Measurements from ENCODE around the gene ATAD1. TPM values are rescaled to one million over a fixed set of nuclear protein-coding genes. Genes with fewer than 3 reads are reported as not detected.

The ATAD1 gene
- total RNA-seq, 2 donors from 2014 or later = 48.3 to 65.2 TPM

GRCh38 chr10:87765666-87766376 lies 52.2 kb downstream of the ATAD1 start:
- H3K9me3 Mint-ChIP-seq = no peaks in the 10 kb centered on the region
- no peak overlapping the region for H3K4me3 Mint-ChIP-seq
- peaks cover 7 to 8% of the 10 kb centered on the region in 2 donors for H3K4me1 Mint-ChIP-seq (ENCODE audit: low read depth in 2 of 2)
- no peak overlapping the region for H3K27ac Mint-ChIP-seq
- H3K27me3 Mint-ChIP-seq = no peaks in the 10 kb centered on the region
- ATAC-seq = no peak
- peaks cover 12% of the 10 kb centered on the region for H3K36me3 Mint-ChIP-seq
- no peak for DNase-seq (ENCODE audit: low spot score)

GRCh38 chr10:87764072-87764934 lies 53.7 kb downstream of the ATAD1 start:
- peaks cover 16 to 18% of the 10 kb centered on the region in 2 donors for H3K4me1 Mint-ChIP-seq (ENCODE audit: low read depth in 2 of 2)
- ATAC-seq (no peak), DNase-seq (ENCODE audit: low spot score) (no peak)
- H3K9me3 Mint-ChIP-seq = no peaks in the 10 kb centered on the region
- H3K27me3 Mint-ChIP-seq = no peaks in the 10 kb centered on the region
- H3K4me3 Mint-ChIP-seq = no peak overlapping the region
- peaks cover 16% of the 10 kb centered on the region for H3K36me3 Mint-ChIP-seq
- H3K27ac Mint-ChIP-seq = peak overlapping the region; percentile 65 to 74

GRCh38 chr10:87763086-87763861 lies 54.8 kb downstream of the ATAD1 start:
- H3K27me3 Mint-ChIP-seq = no peaks in the 10 kb centered on the region
- H3K4me3 Mint-ChIP-seq = peak overlapping the region; percentile 4
- H3K9me3 Mint-ChIP-seq = no peaks in the 10 kb centered on the region
- ATAC-seq = no peak
- DNase-seq (ENCODE audit: low spot score) = no peak
- peaks cover 17 to 25% of the 10 kb centered on the region in 2 donors for H3K4me1 Mint-ChIP-seq (ENCODE audit: low read depth in 2 of 2)
- H3K27ac Mint-ChIP-seq = peak overlapping the region; percentile 65 to 74
- H3K36me3 Mint-ChIP-seq = peaks cover 12% of the 10 kb centered on the region

- Mint-ChIP-seq H3K36me3 (peaks cover 18% of the 10 kb centered on the region), H3K9me3 (no peaks in the 10 kb centered on the region), H3K27ac (peak overlapping the region; percentile 74 to 93), H3K4me3 (peak overlapping the region; percentile 40), H3K4me1 (ENCODE audit: low read depth in 2 of 2) (peaks cover 20 to 33% of the 10 kb centered on the region in 2 donors), H3K27me3 (no peaks in the 10 kb centered on the region)
- ATAC-seq = peak; percentile 98 to 99
- DNase-seq (ENCODE audit: low spot score) = peak; percentile 67
Observed at GRCh38 chr10:87761892-87762291, 56.1 kb downstream of the ATAD1 start.

- ATAC-seq = no peak
Observed at GRCh38 chr10:87761153-87761552, 56.9 kb downstream of the ATAD1 start.

GRCh38 chr10:87760195-87760905 lies 57.7 kb downstream of the ATAD1 start:
- H3K4me1 Mint-ChIP-seq (ENCODE audit: low read depth in 2 of 2) = peaks cover 20 to 33% of the 10 kb centered on the region in 2 donors
- H3K9me3 Mint-ChIP-seq = no peaks in the 10 kb centered on the region
- no peak for ATAC-seq
- peak overlapping the region; percentile 56 to 93 for H3K27ac Mint-ChIP-seq
- H3K4me3 Mint-ChIP-seq = peak overlapping the region; percentile 19
- H3K36me3 Mint-ChIP-seq = peaks cover 18% of the 10 kb centered on the region
- no peaks in the 10 kb centered on the region for H3K27me3 Mint-ChIP-seq
- DNase-seq (ENCODE audit: low spot score) = no peak

More at GRCh38 chr10:87761153-87761552, 56.9 kb downstream of the ATAD1 start:
- H3K4me3 Mint-ChIP-seq = no peak overlapping the region
- DNase-seq (ENCODE audit: low spot score) = no peak
- H3K36me3 Mint-ChIP-seq = peaks cover 18% of the 10 kb centered on the region
- peak overlapping the region; percentile 74 to 93 for H3K27ac Mint-ChIP-seq
- H3K4me1 Mint-ChIP-seq (ENCODE audit: low read depth in 2 of 2) = peaks cover 20 to 33% of the 10 kb centered on the region in 2 donors
- no peaks in the 10 kb centered on the region for H3K9me3 Mint-ChIP-seq
- no peaks in the 10 kb centered on the region for H3K27me3 Mint-ChIP-seq

GRCh38 chr10:87759551-87759950 lies 58.5 kb downstream of the ATAD1 start:
- Mint-ChIP-seq H3K4me3 (no peak overlapping the region), H3K27me3 (no peaks in the 10 kb centered on the region), H3K36me3 (peaks cover 14% of the 10 kb centered on the region), H3K27ac (peak overlapping the region; percentile 56 to 93), H3K9me3 (no peaks in the 10 kb centered on the region), H3K4me1 (ENCODE audit: low read depth in 2 of 2) (peaks cover 21 to 34% of the 10 kb centered on the region in 2 donors)
- ATAC-seq (no peak), DNase-seq (ENCODE audit: low spot score) (no peak)

GRCh38 chr10:87757685-87758084 lies 60.3 kb downstream of the ATAD1 start:
- Mint-ChIP-seq H3K36me3 (peaks cover 25% of the 10 kb centered on the region), H3K27ac (peak overlapping the region; percentile 1 to 32), H3K27me3 (no peaks in the 10 kb centered on the region), H3K4me3 (no peak overlapping the region), H3K4me1 (ENCODE audit: low read depth in 2 of 2) (peaks cover 25 to 45% of the 10 kb centered on the region in 2 donors), H3K9me3 (no peaks in the 10 kb centered on the region)
- DNase-seq (ENCODE audit: low spot score) (no peak), ATAC-seq (no peak)

GRCh38 chr10:87753995-87754866 lies 63.8 kb downstream of the ATAD1 start:
- ATAC-seq (peak in 1 of 2 donors; percentile 63), DNase-seq (ENCODE audit: low spot score) (no peak)
- H3K4me1 Mint-ChIP-seq (ENCODE audit: low read depth in 2 of 2) = peaks cover 14 to 40% of the 10 kb centered on the region in 2 donors
- H3K27me3 Mint-ChIP-seq = no peaks in the 10 kb centered on the region
- H3K27ac Mint-ChIP-seq = no peak overlapping the region
- H3K36me3 Mint-ChIP-seq = peaks cover 19% of the 10 kb centered on the region
- no peak overlapping the region for H3K4me3 Mint-ChIP-seq
- H3K9me3 Mint-ChIP-seq = no peaks in the 10 kb centered on the region

- Mint-ChIP-seq H3K4me3 (no peak overlapping the region), H3K9me3 (no peaks in the 10 kb centered on the region), H3K36me3 (peaks cover 13% of the 10 kb centered on the region), H3K27ac (no peak overlapping the region), H3K4me1 (ENCODE audit: low read depth in 2 of 2) (peaks cover 11 to 28% of the 10 kb centered on the region in 2 donors), H3K27me3 (no peaks in the 10 kb centered on the region)
- no peak for DNase-seq (ENCODE audit: low spot score)
- no peak for ATAC-seq
Observed at GRCh38 chr10:87752566-87752965, 65.5 kb downstream of the ATAD1 start.

- Mint-ChIP-seq H3K27me3 (no peaks in the 10 kb centered on the region), H3K4me1 (ENCODE audit: low read depth in 2 of 2) (peaks cover 11 to 27% of the 10 kb centered on the region in 2 donors), H3K36me3 (peaks cover 13% of the 10 kb centered on the region), H3K4me3 (no peak overlapping the region), H3K27ac (no peak overlapping the region), H3K9me3 (no peaks in the 10 kb centered on the region)
- ATAC-seq (no peak), DNase-seq (ENCODE audit: low spot score) (no peak)
Observed at GRCh38 chr10:87751274-87751673, 66.8 kb downstream of the ATAD1 start.

- no peak for DNase-seq (ENCODE audit: low spot score)
- peaks cover 13% of the 10 kb centered on the region for H3K36me3 Mint-ChIP-seq
- peak overlapping the region in 1 of 2 donors; percentile 0 for H3K27ac Mint-ChIP-seq
Observed at GRCh38 chr10:87750817-87751216, 67.2 kb downstream of the ATAD1 start.

More at GRCh38 chr10:87750817-87751216, 67.2 kb downstream of the ATAD1 start:
- Mint-ChIP-seq H3K4me1 (ENCODE audit: low read depth in 2 of 2) (peaks cover 11 to 27% of the 10 kb centered on the region in 2 donors), H3K9me3 (no peaks in the 10 kb centered on the region), H3K27me3 (no peaks in the 10 kb centered on the region), H3K4me3 (no peak overlapping the region)
- ATAC-seq = peak in 1 of 2 donors; percentile 62
